NCI-H345 treated with DMSO at 0.1 percent for 48 hours (cell line): ENCODE data around the gene PLPPR1.
A peak's percentile ranks its signal among the peaks of the same experiment; 100 is the strongest.
"Not testable (repeated sequence)": the region's sequence is repeated elsewhere in the genome, so short reads cannot be mapped to it uniquely, and the experiment has no call there.

ENCODE experiments used
- DNase-seq: peaks from one replicate; lab custom pipeline; 2025; ENCODE audit not compliant: unreplicated experiment; lab: John Stamatoyannopoulos, UW

PLPPR1 gene

GRCh38 chr9:101274971-101275768 is 246.6 kb downstream of the PLPPR1 start:
- no peak for DNase-seq

DNA sequence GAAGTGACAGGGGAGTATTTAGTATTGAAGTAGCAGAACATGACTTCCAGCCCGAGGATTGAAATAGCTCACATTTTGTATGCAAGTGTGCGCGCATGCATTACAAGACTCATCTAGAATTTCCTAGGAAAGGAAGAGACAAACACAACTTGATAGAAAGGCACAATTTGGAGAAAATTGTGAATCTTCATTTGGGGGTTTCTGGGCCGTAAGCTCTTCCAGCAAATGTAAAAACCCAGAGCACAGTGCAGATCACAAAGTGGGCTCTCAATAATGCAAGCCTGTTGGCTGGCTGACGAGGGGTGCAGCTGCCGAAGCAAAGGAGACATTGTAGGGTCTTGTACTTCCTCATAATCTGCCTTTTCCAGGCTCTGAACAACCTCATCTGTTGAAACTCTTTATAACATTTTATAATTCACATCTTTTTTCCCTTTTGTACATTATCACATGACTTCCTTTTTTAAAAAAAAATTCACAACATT is 247.3 kb downstream of the PLPPR1 start:
- DNase-seq = no peak

- not testable (repeated sequence) for DNase-seq
These were observed 262.5 kb downstream of the PLPPR1 start for GRCh38 chr9:101291043-101291442.

DNA sequence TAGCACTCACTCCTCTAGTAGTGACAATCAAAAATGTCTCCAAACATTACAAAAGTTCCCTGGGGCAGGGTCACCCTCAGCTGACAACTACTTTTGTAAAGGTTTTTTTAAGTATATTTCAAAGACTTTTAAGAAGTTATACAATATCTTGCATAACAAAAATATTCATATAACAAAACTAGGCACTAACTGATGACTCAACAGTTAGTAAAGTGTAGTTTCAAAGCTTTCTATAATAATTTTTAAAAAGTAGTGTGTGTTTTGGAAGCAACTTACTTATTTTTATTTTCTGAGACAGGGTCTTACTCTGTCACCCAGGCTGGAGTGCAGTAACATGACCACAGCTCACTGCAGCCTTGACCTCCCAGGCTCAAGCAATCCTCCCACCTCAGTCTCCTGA is 271.4 kb downstream of the PLPPR1 start:
- DNase-seq = no peak

DNA sequence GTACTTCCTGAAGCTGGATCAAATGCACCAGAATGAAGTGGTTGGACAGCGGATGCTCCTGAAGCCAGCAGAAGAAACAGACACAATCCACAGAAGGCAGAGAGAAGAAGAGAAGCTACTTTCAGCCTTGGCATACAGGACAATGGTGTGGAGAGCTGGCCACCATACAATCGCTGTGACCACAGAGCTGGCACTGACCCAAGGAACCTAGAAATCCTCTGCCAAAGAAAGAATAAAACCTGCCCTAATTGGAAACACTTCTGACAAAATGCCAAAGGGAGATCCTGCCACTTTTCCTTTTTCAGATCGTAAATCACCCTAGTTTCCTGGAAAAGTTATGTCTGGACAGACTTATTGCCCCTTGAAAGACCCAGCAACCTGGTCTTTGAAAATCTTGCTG is 278.5 kb downstream of the PLPPR1 start:
- DNase-seq = no peak

GRCh38 chr9:101307524-101308213 is 279.1 kb downstream of the PLPPR1 start:
- no peak for DNase-seq

GRCh38 chr9:101309139-101309538 is 280.6 kb downstream of the PLPPR1 start:
- DNase-seq = no peak

- DNase-seq = no peak
These were observed 282.7 kb downstream of the PLPPR1 start for GRCh38 chr9:101311191-101311590.

- peak; percentile 84 for DNase-seq
These were observed 283.4 kb downstream of the PLPPR1 start for GRCh38 chr9:101311758-101312420.

GRCh38 chr9:101312661-101313060 is 284.1 kb downstream of the PLPPR1 start:
- no peak for DNase-seq

- no peak for DNase-seq
These were observed 286.6 kb downstream of the PLPPR1 start for GRCh38 chr9:101315112-101315450.

- no peak for DNase-seq
These were observed 289.2 kb downstream of the PLPPR1 start for GRCh38 chr9:101317735-101318134.

- no peak for DNase-seq
These were observed 294.6 kb downstream of the PLPPR1 start for GRCh38 chr9:101323129-101323528.

GRCh38 chr9:101324245-101324804 is 295.8 kb downstream of the PLPPR1 start:
- no peak for DNase-seq

GRCh38 chr9:101325053-101325452 is 296.5 kb downstream of the PLPPR1 start:
- peak; percentile 32 for DNase-seq

DNA sequence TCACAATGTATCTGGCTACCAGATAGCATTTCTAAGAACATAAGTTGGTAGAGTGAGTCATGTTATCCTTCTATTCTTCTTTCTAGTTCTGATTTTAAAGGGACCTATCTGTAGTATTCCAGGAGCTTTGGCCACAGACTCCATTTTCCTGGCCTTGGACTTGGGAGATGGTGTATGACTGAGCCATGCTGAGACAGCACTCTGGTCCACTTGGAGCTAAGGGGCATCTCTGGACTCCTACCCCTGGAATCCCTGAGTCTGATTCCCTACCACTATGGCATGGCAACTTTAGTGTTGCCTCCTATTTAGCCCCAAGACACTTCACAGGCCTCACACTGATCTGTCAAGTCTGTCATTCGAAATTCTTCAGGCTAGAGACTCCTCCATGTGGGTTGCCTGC is 297.5 kb downstream of the PLPPR1 start:
- DNase-seq = no peak

- peak; percentile 76 for DNase-seq
These were observed 298.0 kb downstream of the PLPPR1 start for GRCh38 chr9:101326501-101326900.

GRCh38 chr9:101327422-101327909 is 298.9 kb downstream of the PLPPR1 start:
- DNase-seq = not testable (repeated sequence)

GRCh38 chr9:101332362-101332761 is 303.8 kb downstream of the PLPPR1 start:
- DNase-seq = no peak

DNA sequence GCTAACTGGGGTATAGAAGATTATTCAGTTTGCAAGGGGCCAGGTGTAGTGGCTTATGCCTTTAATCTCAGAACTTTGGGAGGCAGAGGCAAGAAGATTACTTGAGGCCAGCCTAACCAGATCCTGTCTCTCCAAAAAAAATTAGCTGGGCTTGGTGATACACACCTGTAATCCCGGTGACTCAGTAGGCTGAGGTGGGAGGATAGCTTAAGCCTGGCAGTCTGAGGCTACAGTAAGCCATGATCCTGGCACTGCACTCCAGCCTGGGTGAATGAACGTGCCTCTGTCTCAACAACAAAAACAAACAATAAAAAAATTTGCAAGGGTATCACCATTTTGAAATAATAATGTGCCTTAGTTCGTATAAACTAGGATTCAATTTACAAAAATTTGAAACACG is 305.0 kb downstream of the PLPPR1 start:
- DNase-seq = no peak

DNA sequence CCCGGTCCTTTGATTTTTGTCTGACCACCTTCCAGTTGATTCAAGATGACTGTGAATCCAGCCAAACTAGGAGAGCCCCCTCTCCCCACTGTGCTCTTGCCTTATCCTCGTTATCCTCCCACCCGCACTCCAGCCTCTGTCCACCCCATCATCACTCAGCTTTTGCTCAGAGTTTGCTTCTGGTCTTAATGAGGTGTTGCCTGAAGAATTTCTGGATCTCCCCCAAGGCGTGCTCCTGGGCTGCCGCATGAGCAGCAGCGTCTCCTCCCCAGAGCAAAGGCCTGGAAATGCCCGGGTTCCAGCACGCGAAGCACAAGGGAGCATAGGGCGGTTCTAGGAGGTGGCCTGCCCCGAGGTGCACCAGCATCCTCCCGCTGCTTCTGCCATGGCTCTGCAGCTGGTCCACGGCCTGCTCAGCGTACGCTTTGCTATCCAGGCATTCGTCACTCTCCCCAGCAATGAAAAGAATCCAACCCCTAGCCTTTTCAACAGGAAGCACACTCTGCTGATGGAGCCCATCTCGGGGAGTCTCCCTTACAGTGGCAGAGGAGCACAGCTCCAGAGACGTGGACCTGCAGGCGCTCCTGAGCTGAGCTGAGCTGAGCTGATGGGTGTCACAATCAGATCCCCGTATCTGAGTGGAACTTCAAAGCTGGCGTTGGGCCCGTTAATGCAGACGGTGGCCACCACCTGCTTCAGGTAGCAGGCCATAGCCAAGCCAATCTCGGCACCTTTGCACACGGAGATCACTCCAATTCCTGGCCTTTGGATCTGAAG is 305.6 kb downstream of the PLPPR1 start:
- no peak for DNase-seq
